ENCODE results near the gene PLD6.
A peak's percentile ranks its signal among the peaks of the same experiment; 100 is the strongest.

The PLD6 gene

GRCh38 chr17:17216236-17216635 lies 10.1 kb upstream of the PLD6 start:
- no peak overlapping the region for H3K4me3 ChIP-seq (ENCODE audit: low read length)
- no peak for TF ChIP-seq ZNF274 (IDR thresholded peaks at IDR 0.05; ENCODE audit: low read depth, low read length)

GRCh38 chr17:17215575-17215974 lies 9.4 kb upstream of the PLD6 start:
- no peak for TF ChIP-seq ZNF274 (IDR thresholded peaks at IDR 0.05; ENCODE audit: low read depth, low read length)
- no peak overlapping the region for H3K4me3 ChIP-seq (ENCODE audit: low read length)

- no peak for TF ChIP-seq ZNF274 (IDR thresholded peaks at IDR 0.05; ENCODE audit: low read depth, low read length)
- H3K4me3 ChIP-seq (ENCODE audit: low read length) = no peak overlapping the region
These were observed 8.7 kb upstream of the PLD6 start for GRCh38 chr17:17214646-17215436.

GRCh38 chr17:17213775-17214174 lies 7.6 kb upstream of the PLD6 start:
- TF ChIP-seq ZNF274 (IDR thresholded peaks at IDR 0.05; ENCODE audit: low read depth, low read length) = no peak
- H3K4me3 ChIP-seq (ENCODE audit: low read length) = no peak overlapping the region

GRCh38 chr17:17207998-17208397 lies 1.9 kb upstream of the PLD6 start:
- no peak overlapping the region for H3K4me3 ChIP-seq (ENCODE audit: low read length)
- TF ChIP-seq ZNF274 (IDR thresholded peaks at IDR 0.05; ENCODE audit: low read depth, low read length) = no peak

- no peak overlapping the region for H3K4me3 ChIP-seq (ENCODE audit: low read length)
- no peak for TF ChIP-seq ZNF274 (IDR thresholded peaks at IDR 0.05; ENCODE audit: low read depth, low read length)
These were observed 791 bp upstream of the PLD6 start for GRCh38 chr17:17206913-17207335.

GRCh38 chr17:17205368-17206123 lies 587 bp downstream of the PLD6 start:
- H3K4me3 ChIP-seq (ENCODE audit: low read length) = peak overlapping the region; percentile 62
- no peak for TF ChIP-seq ZNF274 (IDR thresholded peaks at IDR 0.05; ENCODE audit: low read depth, low read length)

- H3K4me3 ChIP-seq (ENCODE audit: low read length) = peak overlapping the region; percentile 62
- no peak for TF ChIP-seq ZNF274 (IDR thresholded peaks at IDR 0.05; ENCODE audit: low read depth, low read length)
These were observed 1.4 kb downstream of the PLD6 start for GRCh38 chr17:17204635-17205231.

- TF ChIP-seq ZNF274 (IDR thresholded peaks at IDR 0.05; ENCODE audit: low read depth, low read length) = no peak
- peak overlapping the region; percentile 62; the same call in 1 of the 2 replicates for H3K4me3 ChIP-seq (ENCODE audit: low read length)
These were observed 2.0 kb downstream of the PLD6 start for GRCh38 chr17:17204041-17204591.

GRCh38 chr17:17203173-17203730 lies 2.9 kb downstream of the PLD6 start:
- H3K4me3 ChIP-seq (ENCODE audit: low read length) = no peak overlapping the region
- no peak for TF ChIP-seq ZNF274 (IDR thresholded peaks at IDR 0.05; ENCODE audit: low read depth, low read length)

GRCh38 chr17:17201907-17202306 lies 4.2 kb downstream of the PLD6 start:
- TF ChIP-seq ZNF274 (IDR thresholded peaks at IDR 0.05; ENCODE audit: low read depth, low read length) = no peak

GRCh38 chr17:17201271-17201670 lies 4.9 kb downstream of the PLD6 start:
- no peak overlapping the region for H3K4me3 ChIP-seq (ENCODE audit: low read length)
- TF ChIP-seq ZNF274 (IDR thresholded peaks at IDR 0.05; ENCODE audit: low read depth, low read length) = no peak

More at GRCh38 chr17:17201907-17202306, 4.2 kb downstream of the PLD6 start:
- H3K4me3 ChIP-seq (ENCODE audit: low read length) = no peak overlapping the region

GRCh38 chr17:17200831-17201230 lies 5.3 kb downstream of the PLD6 start:
- TF ChIP-seq ZNF274 (IDR thresholded peaks at IDR 0.05; ENCODE audit: low read depth, low read length) = no peak
- no peak overlapping the region for H3K4me3 ChIP-seq (ENCODE audit: low read length)

- H3K4me3 ChIP-seq (ENCODE audit: low read length) = no peak overlapping the region
These were observed 5.8 kb downstream of the PLD6 start for GRCh38 chr17:17200311-17200710.

More at GRCh38 chr17:17200311-17200710, 5.8 kb downstream of the PLD6 start:
- TF ChIP-seq ZNF274 (IDR thresholded peaks at IDR 0.05; ENCODE audit: low read depth, low read length) = no peak
